GM21619 (cell line): ENCODE measurements around the gene CASS4.

Experiments used
- ATAC-seq: cut with Tn5 transposase; IDR thresholded peaks from one replicate; pipeline ENCODE4 v1.9.1; 2021; ENCODE audit not compliant: unreplicated experiment

CASS4 gene

DNA sequence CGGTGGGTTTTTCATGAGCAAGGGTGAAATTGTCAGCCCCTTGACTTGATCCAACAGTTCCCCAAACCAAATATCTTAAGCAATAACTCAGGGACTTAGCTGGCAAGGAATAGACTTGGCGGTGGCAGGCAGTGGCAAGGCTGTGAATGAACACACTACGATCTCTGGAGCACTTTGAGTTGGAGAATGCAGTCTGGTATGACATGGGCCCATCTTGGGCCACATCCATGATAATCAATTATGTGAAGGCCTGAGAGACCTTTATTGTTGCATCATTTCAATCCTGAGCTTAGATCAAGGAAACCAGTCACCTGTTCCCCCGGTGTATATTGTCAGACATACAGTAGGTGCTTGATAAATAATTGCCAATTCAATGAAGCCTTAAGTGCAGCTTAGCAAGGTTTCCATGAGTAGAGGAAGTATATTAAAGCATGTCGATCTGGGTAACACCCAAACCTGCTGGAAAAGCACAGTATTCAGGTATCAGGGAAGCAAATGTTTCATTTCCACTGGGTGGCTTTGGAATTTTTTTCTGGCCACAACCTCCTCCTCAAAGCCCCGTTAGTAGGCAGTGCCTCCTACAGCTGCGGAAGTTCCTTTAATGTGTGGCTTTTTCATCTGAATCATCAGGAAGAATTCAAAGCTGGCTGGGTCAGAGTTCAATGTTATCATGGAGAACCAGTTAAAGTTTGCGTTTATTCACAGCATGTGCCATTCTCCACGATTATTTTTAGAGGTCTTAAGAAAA, 10.2 kb downstream of the CASS4 start:
- ATAC-seq: no peak

DNA sequence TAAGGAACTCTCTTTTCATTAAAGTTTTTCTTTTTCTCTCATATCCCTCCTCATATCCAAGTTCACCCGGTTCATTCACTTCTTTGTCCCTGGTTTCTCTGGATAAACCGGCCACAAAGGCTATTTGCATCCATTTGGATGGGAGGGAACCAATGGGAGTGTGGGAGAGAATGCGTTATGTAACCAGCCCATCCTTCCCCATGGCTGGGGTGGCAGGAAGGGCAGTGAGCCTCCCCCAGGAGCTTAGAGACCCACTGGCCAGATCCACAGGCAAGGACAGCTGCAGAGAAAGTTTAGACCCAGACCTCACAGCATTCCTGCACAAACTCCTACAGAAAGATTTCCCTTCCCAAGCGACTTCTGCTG, 10.7 kb downstream of the CASS4 start:
- no peak for ATAC-seq

DNA sequence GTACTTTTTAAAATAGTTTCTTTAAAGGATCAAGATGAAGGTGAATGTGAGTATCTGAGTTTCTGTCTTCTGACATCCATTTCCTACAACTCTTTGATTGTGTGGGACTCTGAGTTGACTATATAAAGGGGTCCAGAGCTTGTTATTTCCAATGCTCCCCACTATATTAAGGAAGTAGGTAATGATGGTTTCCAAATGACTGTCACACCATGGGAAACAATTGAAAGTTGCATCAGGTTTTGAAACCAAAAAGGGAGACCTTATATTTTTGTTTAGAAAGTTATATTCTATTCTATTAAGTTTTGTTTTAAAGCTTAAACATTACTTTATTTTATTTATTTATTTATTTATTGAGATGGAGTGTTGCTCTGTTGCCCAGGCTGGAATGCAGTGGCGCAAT, 11.2 kb downstream of the CASS4 start:
- no peak for ATAC-seq

DNA sequence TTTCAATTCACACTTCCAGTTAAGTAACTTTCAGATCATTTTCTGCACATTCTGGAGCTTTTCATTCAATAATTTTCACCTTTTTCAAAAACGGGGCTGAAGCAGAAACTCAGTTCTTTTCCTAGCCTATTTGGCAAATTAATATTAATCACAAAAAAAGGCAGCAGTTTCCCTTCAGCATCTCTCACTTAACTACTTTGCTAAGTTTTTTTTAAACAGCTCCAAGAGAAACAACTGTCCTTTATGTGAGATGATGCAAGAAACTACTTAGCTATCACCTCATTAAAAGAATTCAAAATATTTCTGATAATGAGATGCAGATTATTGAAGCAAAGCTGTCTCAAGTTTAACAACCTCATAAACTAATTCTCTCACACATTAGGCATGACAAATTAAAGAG, 11.8 kb downstream of the CASS4 start:
- no peak for ATAC-seq

DNA sequence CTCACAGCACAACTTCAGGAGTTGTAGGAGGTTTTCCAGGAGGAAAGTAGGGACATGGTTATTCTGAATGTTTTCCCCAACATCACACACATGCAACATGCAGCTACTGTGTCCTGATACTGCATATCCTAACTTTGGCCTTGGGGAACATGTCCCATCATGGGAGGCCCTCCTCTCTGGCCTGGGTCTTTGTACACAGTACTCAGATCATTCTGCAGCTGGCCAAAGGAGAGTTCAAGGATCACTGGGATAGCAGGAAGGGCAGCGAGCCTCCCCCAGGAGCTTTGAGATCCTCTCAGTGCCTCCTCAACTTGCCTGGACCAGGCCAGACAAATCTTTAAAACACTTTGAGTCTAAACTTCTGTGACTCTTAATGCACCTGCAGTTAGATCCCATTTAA, 12.9 kb downstream of the CASS4 start:
- no peak for ATAC-seq

DNA sequence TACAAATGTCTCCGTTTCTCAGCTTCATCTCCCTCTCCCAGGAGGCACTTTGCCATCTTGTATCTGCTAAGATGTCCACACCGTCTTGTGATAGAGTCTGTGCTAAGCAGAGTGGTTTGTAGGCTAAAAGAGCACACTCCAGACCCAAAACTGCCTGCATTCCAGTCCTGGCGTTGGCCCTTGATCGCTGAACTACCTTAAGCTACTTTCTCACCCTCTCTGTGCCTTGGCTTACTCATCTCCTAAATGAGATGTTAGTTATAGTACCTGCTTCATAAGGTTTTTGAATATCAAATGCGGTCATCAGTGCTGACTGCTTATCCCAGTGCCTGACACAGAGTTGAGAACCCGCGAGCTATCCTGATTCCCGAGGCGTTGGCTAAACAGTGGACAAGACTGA, 14.0 kb downstream of the CASS4 start:
- ATAC-seq: no peak

DNA sequence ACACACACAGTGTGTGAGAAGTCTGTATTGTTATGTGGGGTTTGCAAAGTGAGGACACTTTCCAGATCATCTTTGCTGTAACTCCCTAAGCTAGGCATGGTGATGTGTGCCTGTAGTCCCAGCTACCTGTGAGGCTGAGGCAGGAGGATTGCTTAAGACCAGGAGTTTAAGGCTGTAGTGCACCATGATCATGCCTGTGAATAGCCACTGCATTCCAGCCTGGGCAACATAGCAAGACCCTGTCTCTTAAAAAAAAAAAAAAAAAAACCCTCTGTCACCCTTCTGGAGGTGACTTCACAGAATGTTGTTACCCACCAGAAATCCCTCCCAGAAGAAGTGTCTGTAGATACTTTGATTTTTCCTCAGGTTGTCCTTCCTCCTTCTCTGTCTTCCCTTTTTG, 14.9 kb downstream of the CASS4 start:
- ATAC-seq: no peak

DNA sequence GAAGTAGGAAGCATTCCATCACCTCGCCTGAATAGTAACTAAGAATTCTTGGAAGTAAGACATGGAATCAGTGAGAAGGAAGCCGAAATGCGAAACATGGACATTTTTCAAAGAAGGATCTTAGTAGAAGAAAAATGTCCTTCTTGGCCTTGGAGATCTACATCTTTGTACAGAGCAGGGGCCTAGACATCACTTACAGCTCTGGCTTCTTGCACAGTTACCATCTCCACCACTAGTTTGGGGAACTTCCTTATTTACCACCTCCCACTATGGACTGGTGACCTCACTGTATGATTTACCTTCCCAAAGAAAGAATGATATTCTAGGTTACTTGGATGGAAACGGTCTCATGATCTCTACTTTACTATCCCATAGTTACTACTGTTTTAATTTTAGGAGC, 15.7 kb downstream of the CASS4 start:
- no peak for ATAC-seq

DNA sequence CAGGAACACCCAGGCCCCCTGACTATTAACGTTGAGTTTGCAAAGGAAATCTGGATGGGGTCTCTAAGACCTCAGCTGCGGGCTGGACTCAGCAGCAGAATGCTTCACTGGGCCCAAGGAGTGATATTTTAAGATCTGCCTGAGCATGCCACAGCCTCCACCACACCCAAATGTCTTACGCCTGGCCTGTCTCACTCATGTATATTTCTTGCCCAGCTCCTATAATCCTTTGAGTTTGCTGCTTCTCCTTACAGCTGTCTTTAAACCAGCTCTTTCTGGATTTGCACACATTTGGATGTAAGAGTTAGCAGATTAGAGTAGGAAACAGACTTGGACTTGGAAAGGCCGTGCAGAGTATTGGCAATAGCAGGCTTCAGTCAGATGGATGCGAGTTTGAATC, 16.4 kb downstream of the CASS4 start:
- ATAC-seq: no peak

DNA sequence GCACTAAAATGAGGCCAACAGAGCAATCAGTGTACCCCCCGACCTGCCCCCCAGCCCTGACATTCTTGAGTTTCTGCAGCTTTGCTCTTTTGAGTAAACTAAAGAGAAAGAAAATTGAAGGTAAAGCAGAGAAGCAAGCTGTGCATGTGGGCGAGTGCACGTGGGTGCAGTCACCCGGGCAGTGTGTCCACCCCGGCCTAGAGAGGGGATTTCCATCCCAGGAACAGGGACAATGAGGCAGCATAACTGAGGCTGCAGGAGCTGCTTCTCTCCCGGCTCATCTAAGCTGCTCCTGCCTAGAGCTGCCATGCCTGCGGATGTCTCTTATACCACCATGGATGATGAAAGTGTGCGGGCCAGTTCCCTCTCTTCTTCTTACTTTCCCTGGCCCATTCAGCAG, 16.8 kb downstream of the CASS4 start:
- no peak for ATAC-seq

DNA sequence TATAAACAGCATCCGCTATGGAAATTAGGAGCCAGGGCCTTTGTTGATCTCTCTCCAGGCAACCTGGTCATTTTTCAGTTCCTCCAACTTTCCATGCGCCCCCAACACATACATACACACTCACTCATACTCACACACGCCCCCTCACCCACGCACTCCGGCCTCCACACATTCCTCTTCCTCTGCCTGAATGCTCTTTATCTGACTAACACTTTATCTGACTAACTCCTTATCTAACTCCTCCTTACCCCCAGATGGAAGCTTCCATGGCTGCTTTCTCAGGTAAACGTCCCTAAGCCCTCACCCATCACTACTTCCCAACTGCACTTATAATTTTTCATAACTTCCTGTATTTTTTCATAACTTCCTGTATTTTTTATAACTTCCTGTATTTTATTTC, 17.4 kb downstream of the CASS4 start:
- ATAC-seq: no peak

DNA sequence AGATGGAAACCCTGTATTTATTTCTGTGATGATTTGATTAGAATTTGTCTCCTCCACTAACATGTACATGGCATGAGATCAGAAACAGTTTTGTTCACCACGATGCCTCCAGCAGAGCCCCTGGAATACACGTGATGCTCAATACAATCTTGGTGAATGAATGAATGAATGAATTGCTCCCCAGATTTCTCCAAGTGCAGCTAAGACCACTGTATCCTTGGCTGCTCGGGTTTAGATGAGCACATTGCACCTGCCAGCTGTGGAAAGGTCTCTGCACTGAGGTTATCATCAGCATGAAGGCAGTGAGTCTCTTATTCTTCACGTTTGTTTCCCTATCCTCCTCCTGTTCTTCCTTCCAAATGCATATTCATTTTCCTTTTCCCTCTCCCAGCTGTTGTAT, 17.9 kb downstream of the CASS4 start:
- ATAC-seq: no peak

DNA sequence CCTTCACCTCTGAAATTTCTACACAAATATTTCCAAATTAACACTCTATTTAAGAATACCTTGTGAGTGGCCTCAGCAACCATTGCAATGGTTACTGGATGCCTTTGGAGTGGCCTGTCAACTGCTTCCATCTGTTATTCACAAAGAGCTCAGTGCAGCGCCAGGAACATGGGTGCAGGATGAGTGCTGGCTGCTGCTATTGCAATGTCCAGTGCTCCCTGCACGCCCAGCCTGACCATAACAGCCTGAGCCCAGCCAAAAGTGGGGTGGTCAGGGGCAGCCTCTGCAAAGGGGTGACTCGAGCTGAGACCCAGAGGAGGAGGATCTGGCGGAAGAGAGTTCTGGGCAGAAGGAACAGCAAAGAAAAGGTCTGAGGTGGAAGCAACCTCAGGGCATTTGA, 18.4 kb downstream of the CASS4 start:
- no peak for ATAC-seq

DNA sequence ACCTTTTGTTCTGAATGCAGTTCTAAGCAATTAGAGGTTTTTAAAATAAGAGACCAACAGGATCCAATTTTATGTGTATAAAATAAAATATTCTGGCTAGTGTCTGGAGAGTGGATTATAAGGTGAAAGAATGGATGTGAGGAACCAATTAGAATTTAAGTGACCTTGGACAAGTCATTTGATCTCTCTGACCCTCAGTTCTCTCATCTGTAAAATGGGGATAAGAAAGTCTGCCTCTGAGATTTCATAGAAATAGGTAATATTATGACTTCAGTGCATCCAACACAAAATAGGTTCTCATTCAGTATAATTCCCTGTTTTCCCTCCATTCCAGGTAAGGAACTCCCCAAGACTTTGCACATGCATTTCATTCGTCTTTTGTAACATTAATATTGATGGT, 18.9 kb downstream of the CASS4 start:
- no peak for ATAC-seq

DNA sequence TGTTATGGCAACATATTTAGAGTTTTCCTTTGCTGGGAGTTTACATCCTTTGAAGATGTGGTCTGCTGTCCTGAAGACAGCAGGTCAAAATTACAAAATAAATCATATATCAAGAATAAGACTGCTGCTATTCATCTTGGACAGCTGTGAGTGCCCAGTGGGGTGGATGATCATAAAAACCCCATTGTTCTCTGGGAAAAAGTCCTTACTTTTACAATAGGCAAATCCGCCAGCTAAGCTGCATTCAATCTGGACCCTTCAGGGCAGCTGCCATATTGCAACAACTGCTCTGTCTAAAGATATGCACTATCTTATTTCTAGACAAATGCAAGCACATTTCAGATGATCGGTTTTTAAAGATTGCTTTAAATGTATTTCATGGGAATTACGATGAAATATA, 19.4 kb downstream of the CASS4 start:
- no peak for ATAC-seq

DNA sequence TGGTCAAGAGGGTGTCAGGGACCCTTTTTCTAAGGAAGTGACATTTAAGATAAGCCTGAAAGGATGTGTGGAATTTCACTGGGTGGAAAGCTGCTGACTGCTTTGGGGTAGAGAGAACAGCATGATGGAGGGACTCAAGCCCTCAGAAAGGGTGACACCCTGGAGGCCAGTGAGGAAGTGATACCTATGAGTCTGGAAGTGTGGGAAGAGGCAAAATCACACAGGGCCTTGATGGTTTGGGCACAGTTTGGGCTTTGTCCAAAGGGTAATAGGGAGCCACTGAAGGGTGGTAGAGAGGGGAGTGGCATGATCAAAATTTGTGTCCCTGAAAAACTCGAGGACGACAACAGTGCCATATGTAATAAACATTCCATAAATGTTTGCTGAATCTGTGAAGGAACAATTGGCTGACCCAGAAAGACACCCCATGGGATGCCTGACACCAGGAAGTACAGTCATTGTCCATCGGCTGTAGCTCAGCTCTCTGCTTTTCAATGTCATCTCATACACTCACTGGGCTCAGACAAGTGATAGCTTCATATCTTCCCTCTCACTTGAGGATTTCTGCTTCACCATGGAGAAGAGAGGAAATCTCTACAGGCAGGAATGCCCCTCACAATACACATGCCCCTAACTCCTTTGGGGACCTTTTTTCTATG, 21.3 kb downstream of the CASS4 start:
- ATAC-seq: no peak

DNA sequence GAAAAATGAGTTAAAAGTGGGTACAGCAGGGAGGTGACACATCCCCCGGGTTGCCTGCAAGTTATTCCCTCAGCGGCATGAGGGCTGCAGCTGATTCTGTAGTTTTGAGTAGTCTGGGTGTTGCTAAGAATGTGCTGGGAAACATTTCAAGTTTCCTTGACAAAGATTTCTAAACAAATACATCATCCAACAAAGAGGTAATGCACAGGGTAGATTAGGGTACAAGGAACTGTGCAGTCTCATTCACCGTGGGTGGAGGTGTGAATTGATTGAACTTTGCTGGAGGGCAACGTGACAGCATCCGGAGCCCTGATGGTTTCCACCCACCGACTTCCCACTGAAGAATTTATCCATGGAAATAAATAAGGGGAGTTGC, 21.8 kb downstream of the CASS4 start:
- no peak for ATAC-seq

DNA sequence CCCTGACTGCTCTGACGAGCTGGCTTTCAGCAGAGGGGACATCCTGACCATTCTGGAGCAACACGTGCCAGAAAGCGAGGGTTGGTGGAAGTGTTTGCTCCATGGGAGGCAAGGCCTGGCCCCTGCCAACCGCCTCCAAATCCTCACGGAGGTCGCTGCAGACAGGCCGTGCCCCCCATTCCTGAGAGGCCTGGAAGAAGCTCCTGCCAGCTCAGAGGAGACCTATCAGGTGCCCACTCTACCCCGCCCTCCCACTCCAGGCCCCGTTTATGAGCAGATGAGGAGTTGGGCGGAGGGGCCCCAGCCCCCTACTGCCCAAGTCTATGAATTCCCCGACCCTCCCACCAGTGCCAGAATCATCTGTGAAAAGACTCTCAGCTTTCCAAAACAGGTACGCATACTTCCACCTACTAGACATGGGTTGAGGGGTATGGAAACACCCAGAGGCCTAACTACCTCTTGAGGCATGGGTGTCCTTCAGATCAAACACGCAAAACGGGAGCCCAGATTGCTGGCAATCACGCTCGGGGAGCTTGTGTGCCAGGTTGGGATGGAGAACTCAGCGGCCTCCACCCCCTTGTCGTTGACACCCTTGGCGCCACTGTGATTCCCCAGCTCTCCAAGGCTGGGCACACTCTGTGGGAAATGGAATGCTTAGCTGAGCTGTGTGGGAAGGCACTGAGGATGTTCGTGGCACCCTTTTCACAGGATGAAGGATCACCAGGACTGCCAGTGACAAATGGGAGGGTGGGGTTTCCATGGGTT, 25.3 kb downstream of the CASS4 start:
- ATAC-seq: no peak

DNA sequence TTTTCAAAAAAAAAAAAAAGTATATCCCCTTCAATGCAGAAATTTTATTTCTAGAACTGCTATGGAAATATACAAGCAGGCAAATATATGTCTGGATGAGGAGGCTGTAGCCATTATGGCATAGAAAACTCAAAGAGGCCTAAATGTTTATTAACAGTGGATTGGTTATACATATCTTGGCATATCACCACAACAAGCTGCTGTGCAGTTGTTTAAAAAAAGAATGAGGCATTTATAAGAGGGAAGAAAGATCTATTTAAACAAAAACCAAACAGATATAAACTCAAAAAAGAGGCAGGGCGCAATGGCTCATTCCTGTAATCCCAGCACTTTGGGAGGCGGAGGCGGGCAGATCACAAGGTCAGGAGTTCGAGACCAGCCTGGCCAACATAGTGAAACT, 26.2 kb downstream of the CASS4 start:
- no peak for ATAC-seq

DNA sequence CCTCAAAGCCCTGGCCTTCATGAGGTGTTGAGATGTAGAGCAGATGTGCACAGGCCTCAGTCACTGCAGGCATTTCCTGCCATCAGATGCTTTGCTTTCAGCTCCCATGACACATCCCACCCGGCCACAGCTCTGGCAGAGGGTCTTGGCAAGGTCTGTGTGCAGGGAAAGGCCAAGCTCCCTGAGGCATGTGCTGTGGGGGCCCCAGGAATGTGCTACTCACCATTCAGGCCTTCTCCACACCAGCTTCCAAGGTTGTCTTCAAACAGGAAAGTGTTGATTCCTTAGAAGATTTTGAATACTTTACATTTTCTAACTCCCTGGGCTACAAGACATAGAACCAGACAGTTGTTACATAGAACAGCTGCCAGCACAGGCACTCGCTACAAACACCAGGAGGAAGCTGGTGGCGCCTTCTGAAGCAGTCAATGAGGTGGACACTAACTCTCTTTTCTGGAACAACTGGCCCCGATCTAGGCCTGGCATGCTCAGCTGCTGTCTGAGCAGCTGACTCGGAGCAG, 27.8 kb downstream of the CASS4 start:
- ATAC-seq: no peak

DNA sequence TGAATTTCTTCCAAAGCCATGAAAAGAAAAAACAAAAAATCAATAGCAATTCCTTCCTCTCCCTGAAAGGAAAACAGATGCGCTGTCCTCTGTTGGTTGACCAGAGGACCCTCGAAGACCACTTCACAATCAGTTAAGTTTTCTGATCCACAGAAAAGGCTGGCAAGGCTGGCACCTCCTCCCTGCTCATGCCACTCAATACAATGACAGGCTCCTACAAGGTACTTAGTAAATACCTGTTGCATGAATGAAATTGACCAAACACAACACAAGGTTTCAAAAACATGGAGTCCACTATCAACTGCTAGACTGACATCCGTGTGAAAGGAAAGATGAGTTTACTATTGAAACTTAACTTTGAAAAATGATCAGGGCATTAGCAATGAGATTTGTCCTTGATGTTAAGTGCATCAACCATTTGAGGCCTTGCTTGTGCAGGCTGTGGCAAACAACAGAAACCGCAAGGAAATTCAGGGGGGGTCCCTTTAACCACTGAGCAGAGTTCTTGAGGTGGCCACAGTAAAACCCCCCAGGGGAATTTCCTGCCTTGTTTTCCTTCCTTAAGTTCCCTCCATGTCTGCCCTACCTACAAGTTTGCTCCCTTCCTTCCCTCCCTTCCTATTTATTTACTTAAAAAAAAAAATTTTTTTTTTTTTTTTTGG, 28.4 kb downstream of the CASS4 start:
- peak; percentile 81 for ATAC-seq
